NT2/D1 (cell line): Measurements from ENCODE around the gene SERPINA1.

Source experiments
- DNase-seq: peaks from one replicate; pipeline ENCODE4 v3.0.0-alpha.2; 2011; ENCODE audit warnings: low read depth, low spot score
- H3K27me3 ChIP-seq: 2 replicates; pipeline ENCODE4 v1.6.0; 2011; ENCODE audit warnings: mild to moderate bottlenecking; ENCODE audit not compliant: insufficient read length, insufficient read depth
- H3K36me3 ChIP-seq: 2 replicates; pipeline ENCODE4 v1.6.1; 2011; ENCODE audit warnings: mild to moderate bottlenecking, low read length, mixed read lengths; ENCODE audit not compliant: insufficient read depth, insufficient read length
- H3K4me1 ChIP-seq: 2 replicates; pipeline ENCODE4 v1.5.1; 2011; ENCODE audit not compliant: insufficient read depth, insufficient read length
- H3K4me3 ChIP-seq: 2 replicates; pipeline ENCODE4 v1.5.1; 2011; ENCODE audit warnings: low read depth; ENCODE audit not compliant: insufficient read length
- H3K9ac ChIP-seq: 2 replicates; pipeline ENCODE4 v1.6.0; 2011; ENCODE audit warnings: low read depth; ENCODE audit not compliant: insufficient read length
- H3K9me3 ChIP-seq: 2 replicates; pipeline ENCODE4 v1.5.1; 2011; ENCODE audit warnings: mild to moderate bottlenecking, low read length; ENCODE audit not compliant: insufficient read depth
- SUZ12 ChIP-seq: IDR thresholded peaks from 2 replicates; pipeline ENCODE4 v1.6.1; 2011; ENCODE audit not compliant: insufficient read length, insufficient read depth; ENCODE audit errors: extremely low read depth
- YY1 ChIP-seq: IDR thresholded peaks from 2 replicates; pipeline ENCODE4 v1.6.1; 2011; ENCODE audit not compliant: insufficient read length, insufficient read depth
- ZNF274 ChIP-seq: IDR thresholded peaks from 2 replicates; pipeline ENCODE4 v1.6.1; 2011; ENCODE audit warnings: mild to moderate bottlenecking, low read depth, low read length

Gene SERPINA1

DNA sequence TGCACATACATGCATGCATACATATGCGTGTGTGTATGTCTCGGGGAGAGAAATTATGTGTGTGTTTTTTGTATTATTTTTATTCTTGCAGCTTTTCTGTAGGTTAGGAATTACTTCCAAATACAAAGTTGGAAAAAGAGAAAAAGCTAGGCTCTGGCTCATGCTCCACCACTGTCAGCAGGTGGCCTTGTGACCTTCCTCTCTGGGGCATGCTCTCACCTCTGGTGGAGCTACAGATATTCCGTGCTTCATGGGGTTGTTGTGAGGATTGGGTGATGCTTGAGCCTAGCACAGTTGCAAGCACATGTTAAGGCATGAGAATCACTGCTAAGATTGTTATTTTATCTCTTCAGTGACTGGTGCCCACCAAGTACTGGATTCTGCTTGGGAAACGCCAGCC lies 58.5 kb downstream of the SERPINA1 start:
- H3K9ac ChIP-seq: no peak overlapping the region
- H3K9me3 ChIP-seq: no peaks in the 10 kb centered on the region
- TF ChIP-seq YY1 (no peak), ZNF274 (no peak), SUZ12 (no peak)
- no peaks in the 10 kb centered on the region for H3K27me3 ChIP-seq
- H3K4me1 ChIP-seq: no peaks in the 10 kb centered on the region
- DNase-seq: no peak
- no peaks in the 10 kb centered on the region for H3K36me3 ChIP-seq
- H3K4me3 ChIP-seq: no peak overlapping the region

DNA sequence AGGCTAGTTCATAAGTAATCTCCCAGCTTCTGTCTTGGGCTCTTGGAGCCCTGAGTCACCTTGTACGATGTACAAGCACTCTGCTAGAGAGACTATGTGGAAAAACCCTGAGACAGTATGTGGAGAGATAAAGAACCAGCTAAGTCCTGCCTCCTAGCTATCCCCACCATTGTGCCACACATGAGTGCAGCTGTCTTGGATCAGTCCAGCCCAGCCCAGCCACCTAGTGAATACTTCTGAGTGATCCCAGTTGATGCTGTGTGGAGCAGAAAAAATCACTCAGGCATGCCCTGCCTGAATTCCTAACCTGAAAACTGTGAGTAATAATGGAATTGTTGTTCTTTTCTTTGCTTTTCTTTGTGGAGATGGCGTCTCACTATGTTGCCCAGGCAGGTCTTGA lies 60.2 kb downstream of the SERPINA1 start:
- DNase-seq: no peak
- H3K27me3 ChIP-seq: no peaks in the 10 kb centered on the region
- TF ChIP-seq ZNF274 (no peak), SUZ12 (no peak), YY1 (no peak)
- no peaks in the 10 kb centered on the region for H3K4me1 ChIP-seq
- H3K9ac ChIP-seq: no peak overlapping the region
- no peaks in the 10 kb centered on the region for H3K9me3 ChIP-seq
- no peaks in the 10 kb centered on the region for H3K36me3 ChIP-seq
- no peak overlapping the region for H3K4me3 ChIP-seq
